Measurements from ENCODE around the gene SENP7. TPM values are rescaled to one million over a fixed set of nuclear protein-coding genes. Genes with fewer than 3 reads are reported as not detected.

Gene SENP7
- polyA plus RNA-seq, 3 donors: 1.6 to 12.4 (median 3.8) TPM

- Histone ChIP-seq H3K79me2 (ENCODE audit: insufficient read depth, low read length) (peaks cover 13% of the 10 kb centered on the region), H3K9me3 (replicated peaks in 1 of 2; ENCODE audit: control insufficient read depth in 1 of 2, insufficient read depth in 1 of 2, low read length in 2 of 2) (peaks cover 6 to 8% of the 10 kb centered on the region in 2 donors), H3K4me2 (replicated peaks; ENCODE audit: extremely low read depth, low read length, poor library complexity, severe bottlenecking) (no peak overlapping the region), H3K9ac (ENCODE audit: insufficient read depth, low read length, poor library complexity, severe bottlenecking) (no peak overlapping the region), H3K27ac (ENCODE audit: low read depth in 1 of 2, low read length in 2 of 2) (no peak overlapping the region), H3K4me3 (replicated peaks in 1 of 3; ENCODE audit: low read depth in 2 of 3, low read length in 3 of 3) (no peak overlapping the region), H3K36me3 (replicated peaks in 1 of 2; ENCODE audit: control insufficient read depth in 1 of 2, insufficient read depth in 2 of 2, low read length in 2 of 2) (no peaks in the 10 kb centered on the region), H2AFZ (ENCODE audit: insufficient read depth, low read depth, low read length, poor library complexity, severe bottlenecking) (no peak overlapping the region), H3K27me3 (ENCODE audit: control insufficient read depth in 2 of 2, insufficient read depth in 2 of 2, low read length in 2 of 2) (no peaks in the 10 kb centered on the region), H3K4me1 (ENCODE audit: control insufficient read depth in 1 of 2, insufficient read depth in 2 of 2, low read length in 2 of 2) (no peaks in the 10 kb centered on the region), H4K20me1 (ENCODE audit: insufficient read depth, low read length) (peaks cover 22% of the 10 kb centered on the region)
- no peak for DNase-seq
- TF ChIP-seq, protein P1, sequence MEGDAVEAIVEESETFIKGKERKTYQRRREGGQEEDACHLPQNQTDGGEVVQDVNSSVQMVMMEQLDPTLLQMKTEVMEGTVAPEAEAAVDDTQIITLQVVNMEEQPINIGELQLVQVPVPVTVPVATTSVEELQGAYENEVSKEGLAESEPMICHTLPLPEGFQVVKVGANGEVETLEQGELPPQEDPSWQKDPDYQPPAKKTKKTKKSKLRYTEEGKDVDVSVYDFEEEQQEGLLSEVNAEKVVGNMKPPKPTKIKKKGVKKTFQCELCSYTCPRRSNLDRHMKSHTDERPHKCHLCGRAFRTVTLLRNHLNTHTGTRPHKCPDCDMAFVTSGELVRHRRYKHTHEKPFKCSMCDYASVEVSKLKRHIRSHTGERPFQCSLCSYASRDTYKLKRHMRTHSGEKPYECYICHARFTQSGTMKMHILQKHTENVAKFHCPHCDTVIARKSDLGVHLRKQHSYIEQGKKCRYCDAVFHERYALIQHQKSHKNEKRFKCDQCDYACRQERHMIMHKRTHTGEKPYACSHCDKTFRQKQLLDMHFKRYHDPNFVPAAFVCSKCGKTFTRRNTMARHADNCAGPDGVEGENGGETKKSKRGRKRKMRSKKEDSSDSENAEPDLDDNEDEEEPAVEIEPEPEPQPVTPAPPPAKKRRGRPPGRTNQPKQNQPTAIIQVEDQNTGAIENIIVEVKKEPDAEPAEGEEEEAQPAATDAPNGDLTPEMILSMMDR (IDR thresholded peaks at IDR 0.05): no peak
- Mint-ChIP-seq H3K9me3 (peaks cover 10 to 31% (median 27%) of the 10 kb centered on the region in 7 donors), H3K27ac (no peak overlapping the region), H3K27me3 (ENCODE audit: low read depth in 3 of 3) (peaks cover 0 to 1% (median 0%) of the 10 kb centered on the region in 3 donors), H3K36me3 (peaks cover 38 to 43% of the 10 kb centered on the region in 2 donors), H3K4me3 (no peak overlapping the region), H3K4me1 (peaks cover 11% of the 10 kb centered on the region)
- intact Hi-C loops (cut with micrococcal nuclease): no loop called here
Observed at GRCh38 chr3:101388706-101389105, 124.3 kb downstream of the SENP7 start.

DNA sequence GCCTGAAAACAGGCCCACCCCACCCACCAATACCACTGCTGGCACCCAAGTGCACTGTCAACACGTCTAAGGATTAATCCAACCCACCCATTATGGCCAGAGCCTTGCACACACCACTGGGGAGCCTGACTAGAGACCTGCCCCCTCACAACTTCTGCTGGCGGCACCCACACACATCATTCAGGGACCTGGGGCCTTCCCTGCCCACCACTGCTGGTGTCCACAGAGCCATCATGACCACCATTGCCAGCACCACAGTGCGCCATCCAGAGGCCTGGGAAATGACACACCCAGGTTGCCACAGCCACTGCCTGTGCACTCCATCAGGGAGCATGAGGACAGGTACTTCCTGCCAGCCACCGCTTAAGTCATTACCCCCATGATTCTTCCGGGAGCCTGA, 125.7 kb downstream of the SENP7 start:
- Histone ChIP-seq H3K4me3 (replicated peaks in 1 of 3; ENCODE audit: low read depth in 2 of 3, low read length in 3 of 3) (no peak overlapping the region), H4K20me1 (ENCODE audit: insufficient read depth, low read length) (peaks cover 22% of the 10 kb centered on the region), H3K9ac (ENCODE audit: insufficient read depth, low read length, poor library complexity, severe bottlenecking) (no peak overlapping the region), H3K27me3 (ENCODE audit: control insufficient read depth in 2 of 2, insufficient read depth in 2 of 2, low read length in 2 of 2) (no peaks in the 10 kb centered on the region), H3K4me2 (replicated peaks; ENCODE audit: extremely low read depth, low read length, poor library complexity, severe bottlenecking) (no peak overlapping the region), H3K79me2 (ENCODE audit: insufficient read depth, low read length) (peaks cover 13% of the 10 kb centered on the region), H3K4me1 (ENCODE audit: control insufficient read depth in 1 of 2, insufficient read depth in 2 of 2, low read length in 2 of 2) (no peaks in the 10 kb centered on the region), H3K9me3 (replicated peaks in 1 of 2; ENCODE audit: control insufficient read depth in 1 of 2, insufficient read depth in 1 of 2, low read length in 2 of 2) (peaks cover 6 to 8% of the 10 kb centered on the region in 2 donors), H2AFZ (ENCODE audit: insufficient read depth, low read depth, low read length, poor library complexity, severe bottlenecking) (no peak overlapping the region), H3K27ac (ENCODE audit: low read depth in 1 of 2, low read length in 2 of 2) (no peak overlapping the region), H3K36me3 (replicated peaks in 1 of 2; ENCODE audit: control insufficient read depth in 1 of 2, insufficient read depth in 2 of 2, low read length in 2 of 2) (no peaks in the 10 kb centered on the region)
- Mint-ChIP-seq H3K27ac (peak overlapping the region in 2 of 7 donors; percentile 22 to 63), H3K27me3 (ENCODE audit: low read depth in 3 of 3) (peaks cover 0 to 1% (median 0%) of the 10 kb centered on the region in 3 donors), H3K4me1 (peaks cover 11% of the 10 kb centered on the region), H3K9me3 (peaks cover 8 to 23% (median 21%) of the 10 kb centered on the region in 7 donors), H3K4me3 (no peak overlapping the region), H3K36me3 (peaks cover 30 to 35% of the 10 kb centered on the region in 2 donors)
- TF ChIP-seq, protein P1 (IDR thresholded peaks at IDR 0.05): no peak
- intact Hi-C loops (cut with micrococcal nuclease): no loop called here
- DNase-seq: no peak
- WGBS (ENCODE audit: insufficient coverage): 100% methylated on average over 4 of the region's 5 CpGs

Data from CD14-positive monocyte (primary cell).